ENCODE measurements around the gene CDK15.

The CDK15 gene

DNA sequence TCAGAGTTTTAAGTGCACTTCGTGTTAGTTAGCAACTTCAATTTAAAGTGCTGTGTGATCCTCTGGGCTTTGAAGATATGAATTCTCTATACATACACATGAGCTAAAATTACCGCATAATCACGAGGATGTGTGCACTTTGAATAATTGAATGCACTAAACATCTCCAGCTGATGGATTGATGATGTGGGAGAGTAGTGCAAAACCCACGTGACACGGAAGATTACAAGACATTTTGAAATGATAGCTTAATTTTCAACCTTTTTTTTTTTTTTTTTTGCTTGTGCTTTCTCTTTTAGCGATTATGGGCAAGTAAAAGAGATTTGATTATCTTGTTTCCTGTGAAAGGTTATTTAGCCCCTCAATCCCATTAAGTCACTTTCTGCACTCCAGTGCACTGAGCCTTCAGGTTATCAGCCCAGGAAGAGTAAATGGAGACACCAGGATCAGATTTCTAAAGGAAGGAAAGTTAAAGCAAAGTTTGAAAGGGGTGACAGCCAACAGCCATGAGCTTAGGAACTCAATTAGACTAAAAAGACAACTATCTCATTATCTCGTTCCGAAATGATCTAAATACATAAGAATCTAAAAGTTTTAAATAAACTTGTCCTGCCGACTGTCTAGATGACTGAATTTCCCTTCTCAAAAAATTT lies 81.6 kb downstream of the CDK15 start:
- DNase-seq (ENCODE audit: low read depth): no peak
- TF ChIP-seq, protein P1, sequence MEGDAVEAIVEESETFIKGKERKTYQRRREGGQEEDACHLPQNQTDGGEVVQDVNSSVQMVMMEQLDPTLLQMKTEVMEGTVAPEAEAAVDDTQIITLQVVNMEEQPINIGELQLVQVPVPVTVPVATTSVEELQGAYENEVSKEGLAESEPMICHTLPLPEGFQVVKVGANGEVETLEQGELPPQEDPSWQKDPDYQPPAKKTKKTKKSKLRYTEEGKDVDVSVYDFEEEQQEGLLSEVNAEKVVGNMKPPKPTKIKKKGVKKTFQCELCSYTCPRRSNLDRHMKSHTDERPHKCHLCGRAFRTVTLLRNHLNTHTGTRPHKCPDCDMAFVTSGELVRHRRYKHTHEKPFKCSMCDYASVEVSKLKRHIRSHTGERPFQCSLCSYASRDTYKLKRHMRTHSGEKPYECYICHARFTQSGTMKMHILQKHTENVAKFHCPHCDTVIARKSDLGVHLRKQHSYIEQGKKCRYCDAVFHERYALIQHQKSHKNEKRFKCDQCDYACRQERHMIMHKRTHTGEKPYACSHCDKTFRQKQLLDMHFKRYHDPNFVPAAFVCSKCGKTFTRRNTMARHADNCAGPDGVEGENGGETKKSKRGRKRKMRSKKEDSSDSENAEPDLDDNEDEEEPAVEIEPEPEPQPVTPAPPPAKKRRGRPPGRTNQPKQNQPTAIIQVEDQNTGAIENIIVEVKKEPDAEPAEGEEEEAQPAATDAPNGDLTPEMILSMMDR (IDR thresholded peaks at IDR 0.05; ENCODE audit: low read length, missing control alignments): no peak
- H3K4me3 ChIP-seq (replicated peaks; ENCODE audit: low read depth, low read length): no peak overlapping the region

DNA sequence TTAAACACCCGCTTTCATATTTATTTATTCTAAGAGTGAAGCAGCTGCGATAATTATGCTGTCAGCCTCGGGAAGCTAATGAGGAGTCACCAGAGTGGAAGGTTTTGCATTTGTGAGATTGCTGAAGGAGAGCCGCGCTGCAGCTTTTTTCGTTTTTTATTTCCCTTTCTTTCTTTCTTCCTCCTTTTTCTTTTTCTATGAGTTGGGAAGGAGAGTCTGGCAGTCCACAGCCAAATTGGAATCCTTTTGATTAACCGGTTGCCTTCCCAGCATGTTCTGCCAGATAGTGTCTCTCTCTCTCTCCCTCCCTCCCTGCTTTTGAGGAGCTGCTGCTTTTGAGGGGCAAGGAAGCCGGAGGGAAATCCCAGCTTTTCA lies 82.1 kb downstream of the CDK15 start:
- H3K4me3 ChIP-seq (replicated peaks; ENCODE audit: low read depth, low read length): no peak overlapping the region
- no peak for DNase-seq (ENCODE audit: low read depth)
- TF ChIP-seq, protein P1 (IDR thresholded peaks at IDR 0.05; ENCODE audit: low read length, missing control alignments): no peak

DNA sequence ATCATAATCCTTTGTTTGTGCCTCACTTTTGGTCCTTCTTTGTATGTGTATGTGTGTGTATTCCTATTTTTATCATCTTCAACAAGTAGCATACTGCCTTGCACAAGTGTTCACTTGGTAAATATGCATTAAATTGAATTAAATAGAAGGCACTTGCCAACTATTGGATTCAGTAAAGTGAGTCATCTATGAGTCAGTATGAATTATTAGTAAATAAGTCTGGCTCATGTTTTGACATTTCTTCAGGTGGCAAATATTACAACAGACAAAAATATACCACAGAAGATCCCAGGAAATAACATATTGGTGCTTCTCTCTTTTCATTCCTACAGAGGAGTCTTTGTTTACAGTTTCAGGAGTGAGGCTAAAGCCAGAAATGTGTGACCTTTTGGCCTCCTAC lies 84.1 kb downstream of the CDK15 start:
- DNase-seq (ENCODE audit: low read depth): no peak
- H3K4me3 ChIP-seq (replicated peaks; ENCODE audit: low read depth, low read length): no peak overlapping the region
- TF ChIP-seq, protein P1 (IDR thresholded peaks at IDR 0.05; ENCODE audit: low read length, missing control alignments): no peak

DNA sequence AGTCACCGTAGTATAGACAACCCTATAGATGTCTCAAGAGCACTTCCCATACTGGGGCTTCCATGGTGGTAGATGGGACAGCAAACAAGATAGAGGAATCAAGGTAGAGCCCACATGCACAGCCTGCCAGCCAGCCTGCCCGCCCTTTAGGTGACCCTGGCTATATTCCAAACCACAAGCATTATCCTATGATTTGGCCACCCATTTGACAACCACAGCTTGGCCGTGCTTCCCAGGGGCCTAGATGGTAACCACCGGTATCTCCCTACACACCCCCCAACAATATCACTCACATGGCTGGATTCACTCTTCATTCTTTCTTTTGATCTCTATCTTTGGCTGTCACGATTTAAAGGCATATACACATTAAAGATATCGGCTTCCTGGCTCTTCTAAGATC lies 85.3 kb downstream of the CDK15 start:
- TF ChIP-seq, protein P1 (IDR thresholded peaks at IDR 0.05; ENCODE audit: low read length, missing control alignments): no peak
- DNase-seq (ENCODE audit: low read depth): no peak
- no peak overlapping the region for H3K4me3 ChIP-seq (replicated peaks; ENCODE audit: low read depth, low read length)

DNA sequence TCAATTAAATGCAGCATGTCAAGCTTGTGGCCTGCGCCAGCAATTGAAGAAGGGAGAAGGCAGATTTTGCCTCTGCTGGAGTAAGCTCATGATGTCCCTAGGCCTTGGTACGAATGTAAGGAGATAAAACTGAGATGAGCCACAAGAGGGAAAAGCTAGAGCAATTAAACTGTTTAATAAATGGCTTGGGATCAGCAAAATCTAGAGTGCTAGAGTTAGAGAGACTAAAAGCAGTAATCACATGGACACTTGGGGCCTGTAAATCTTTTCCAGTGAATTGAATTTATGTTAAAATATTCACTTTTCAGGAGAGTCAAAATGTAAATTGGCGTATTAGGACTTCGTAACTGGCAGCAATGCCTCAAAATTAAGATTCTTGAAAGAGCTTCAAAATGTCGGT lies 86.2 kb downstream of the CDK15 start:
- TF ChIP-seq, protein P1 (IDR thresholded peaks at IDR 0.05; ENCODE audit: low read length, missing control alignments): no peak
- no peak for DNase-seq (ENCODE audit: low read depth)
- H3K4me3 ChIP-seq (replicated peaks; ENCODE audit: low read depth, low read length): no peak overlapping the region

DNA sequence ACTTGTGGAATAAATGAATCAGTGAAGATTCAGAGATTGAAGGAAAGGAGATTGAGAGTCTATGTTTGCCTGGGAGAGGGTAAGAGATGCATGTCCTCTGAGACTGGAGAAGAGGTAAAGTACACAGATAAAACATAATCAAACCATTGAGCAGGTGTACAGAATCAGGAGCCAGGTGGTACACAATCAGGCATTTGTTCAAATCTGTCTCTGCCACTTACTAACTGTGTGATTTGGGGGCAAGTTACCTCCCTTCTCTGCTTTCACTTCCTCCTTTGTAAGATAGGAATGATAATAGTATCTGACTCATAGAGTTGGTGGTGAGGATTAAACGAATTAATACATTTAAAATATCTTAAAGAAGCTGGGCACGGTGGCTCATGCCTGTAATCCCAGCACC lies 94.0 kb downstream of the CDK15 start:
- TF ChIP-seq, protein P1 (IDR thresholded peaks at IDR 0.05; ENCODE audit: low read length, missing control alignments): no peak

DNA sequence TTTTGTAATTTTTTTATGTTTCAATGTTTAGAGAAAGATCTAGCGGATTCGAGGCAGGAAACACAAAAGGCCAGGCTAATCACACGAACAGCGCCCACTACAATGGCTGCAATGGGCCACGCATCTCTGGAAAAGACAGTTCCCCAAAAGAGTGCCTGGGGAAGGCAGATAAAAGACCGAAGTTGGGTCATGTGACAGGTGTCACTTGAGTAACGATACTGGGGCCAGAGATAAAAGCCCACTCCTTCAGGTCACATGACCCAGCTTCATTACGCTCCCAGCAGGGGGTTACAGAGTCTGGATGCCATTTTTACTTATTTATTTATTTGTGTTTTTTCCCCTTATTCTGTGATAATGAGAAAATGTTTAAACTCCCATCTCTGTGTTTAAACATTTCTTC lies 95.4 kb downstream of the CDK15 start:
- H3K4me3 ChIP-seq (replicated peaks; ENCODE audit: low read depth, low read length): no peak overlapping the region
- TF ChIP-seq, protein P1 (IDR thresholded peaks at IDR 0.05; ENCODE audit: low read length, missing control alignments): no peak
- DNase-seq (ENCODE audit: low read depth): no peak

More for the DNA sequence above, 94.0 kb downstream of the CDK15 start:
- no peak overlapping the region for H3K4me3 ChIP-seq (replicated peaks; ENCODE audit: low read depth, low read length)
- DNase-seq (ENCODE audit: low read depth): no peak
